GM06990 (cell line): ENCODE measurements around the gene CHAF1B.
"Not testable (repeated sequence)": the region's sequence is repeated elsewhere in the genome, so short reads cannot be mapped to it uniquely, and the experiment has no call there.

Source experiments
- DNase-seq: peaks from one replicate; pipeline ENCODE4 v3.0.0-alpha.2; 2011; ENCODE audit not compliant: insufficient read length; ENCODE audit errors: extremely low read depth
- H3K27me3 ChIP-seq: replicated peaks from 2 replicates; pipeline ENCODE4 v1.6.0; 2011; ENCODE audit warnings: low read length; ENCODE audit not compliant: control insufficient read depth, insufficient read depth
- H3K36me3 ChIP-seq: 2 replicates; pipeline ENCODE4 v1.5.1; 2011; ENCODE audit warnings: low read length; ENCODE audit not compliant: control insufficient read depth, insufficient read depth
- H3K4me3 ChIP-seq: replicated peaks from 2 replicates; pipeline ENCODE4 v1.5.1; 2011; ENCODE audit warnings: low read depth, mild to moderate bottlenecking, control low read depth, low read length
- TF ChIP-seq, protein P1 (sequence below): IDR thresholded peaks from 2 replicates; pipeline ENCODE4 v1.5.1; 2011; ENCODE audit warnings: low read length, control low read depth, mild to moderate bottlenecking, inconsistent platforms; ENCODE audit not compliant: insufficient read depth, poor library complexity, severe bottlenecking

CHAF1B gene

GRCh38 chr21:36385233-36386030, at the start of gene CHAF1B:
TSS of gene CHAF1B (plus strand) at chr21:36385392. CDS start at chr21:36386137, 745 bp downstream.
- no peaks in the 10 kb centered on the region; the same call in none of the 2 replicates for H3K36me3 ChIP-seq
- TF ChIP-seq, protein P1, sequence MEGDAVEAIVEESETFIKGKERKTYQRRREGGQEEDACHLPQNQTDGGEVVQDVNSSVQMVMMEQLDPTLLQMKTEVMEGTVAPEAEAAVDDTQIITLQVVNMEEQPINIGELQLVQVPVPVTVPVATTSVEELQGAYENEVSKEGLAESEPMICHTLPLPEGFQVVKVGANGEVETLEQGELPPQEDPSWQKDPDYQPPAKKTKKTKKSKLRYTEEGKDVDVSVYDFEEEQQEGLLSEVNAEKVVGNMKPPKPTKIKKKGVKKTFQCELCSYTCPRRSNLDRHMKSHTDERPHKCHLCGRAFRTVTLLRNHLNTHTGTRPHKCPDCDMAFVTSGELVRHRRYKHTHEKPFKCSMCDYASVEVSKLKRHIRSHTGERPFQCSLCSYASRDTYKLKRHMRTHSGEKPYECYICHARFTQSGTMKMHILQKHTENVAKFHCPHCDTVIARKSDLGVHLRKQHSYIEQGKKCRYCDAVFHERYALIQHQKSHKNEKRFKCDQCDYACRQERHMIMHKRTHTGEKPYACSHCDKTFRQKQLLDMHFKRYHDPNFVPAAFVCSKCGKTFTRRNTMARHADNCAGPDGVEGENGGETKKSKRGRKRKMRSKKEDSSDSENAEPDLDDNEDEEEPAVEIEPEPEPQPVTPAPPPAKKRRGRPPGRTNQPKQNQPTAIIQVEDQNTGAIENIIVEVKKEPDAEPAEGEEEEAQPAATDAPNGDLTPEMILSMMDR: no peak
- H3K4me3 ChIP-seq: peak within 1 kb of the TSS; percentile 70
- H3K27me3 ChIP-seq: no peaks in the 10 kb centered on the region
- DNase-seq: peak; percentile 86

- Histone ChIP-seq H3K36me3 (peaks cover 2% of the 10 kb centered on the region), H3K27me3 (no peaks in the 10 kb centered on the region), H3K4me3 (no peak overlapping the region)
- DNase-seq: no peak
- TF ChIP-seq, protein P1: no peak
These were observed 48.1 kb upstream of the CHAF1B start for GRCh38 chr21:36337099-36337509.

DNA sequence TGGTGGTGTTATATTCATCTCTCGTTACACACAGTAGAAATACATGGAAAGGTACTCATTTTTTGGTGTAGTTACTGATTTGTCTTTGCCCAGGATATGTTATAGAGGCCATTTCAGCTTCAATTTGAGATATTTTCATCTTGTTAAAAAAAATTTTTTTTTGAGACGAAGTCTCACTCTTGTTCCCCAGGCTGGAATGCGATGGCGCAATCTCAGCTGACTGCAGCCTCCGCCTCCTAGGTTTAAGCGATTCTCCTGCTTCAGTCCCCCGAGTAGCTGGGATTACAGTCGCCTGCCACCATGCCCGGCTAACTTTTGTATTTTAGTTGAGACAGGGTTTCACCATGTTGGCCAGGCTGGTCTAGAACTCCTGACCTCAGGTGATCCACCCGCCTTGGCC, 46.2 kb upstream of the CHAF1B start:
- Histone ChIP-seq H3K27me3 (no peaks in the 10 kb centered on the region), H3K36me3 (peaks cover 2% of the 10 kb centered on the region), H3K4me3 (no peak overlapping the region)
- TF ChIP-seq, protein P1: no peak
- DNase-seq: no peak

DNA sequence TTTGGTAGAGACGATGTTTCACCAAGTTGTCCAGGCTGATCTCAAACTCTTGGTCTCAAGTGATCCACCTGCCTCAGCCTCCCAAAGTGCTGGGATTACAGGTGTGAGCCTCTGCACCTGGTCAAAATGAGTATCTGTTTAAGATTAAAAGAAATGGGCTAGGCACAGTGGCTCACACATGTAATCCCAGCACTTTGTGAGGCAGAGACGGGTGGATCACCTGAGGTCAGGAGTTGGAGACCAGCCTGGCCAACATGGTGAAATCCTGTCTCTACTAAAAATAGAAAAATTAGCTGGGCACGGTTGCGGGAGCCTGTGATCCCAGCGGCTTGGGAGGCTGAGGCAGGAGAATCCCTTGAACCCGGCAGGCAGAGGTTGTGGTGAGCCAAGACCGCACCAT, 42.6 kb upstream of the CHAF1B start:
- peaks cover 13% of the 10 kb centered on the region for H3K36me3 ChIP-seq
- not testable (repeated sequence) for DNase-seq

GRCh38 chr21:36344931-36345330, 40.3 kb upstream of the CHAF1B start:
- no peaks in the 10 kb centered on the region for H3K27me3 ChIP-seq
- peaks cover 16% of the 10 kb centered on the region for H3K36me3 ChIP-seq
- no peak overlapping the region for H3K4me3 ChIP-seq
- no peak for DNase-seq
- TF ChIP-seq, protein P1: no peak

More for the DNA sequence above, 42.6 kb upstream of the CHAF1B start:
- not testable (repeated sequence) for H3K27me3 ChIP-seq, H3K4me3 ChIP-seq

DNA sequence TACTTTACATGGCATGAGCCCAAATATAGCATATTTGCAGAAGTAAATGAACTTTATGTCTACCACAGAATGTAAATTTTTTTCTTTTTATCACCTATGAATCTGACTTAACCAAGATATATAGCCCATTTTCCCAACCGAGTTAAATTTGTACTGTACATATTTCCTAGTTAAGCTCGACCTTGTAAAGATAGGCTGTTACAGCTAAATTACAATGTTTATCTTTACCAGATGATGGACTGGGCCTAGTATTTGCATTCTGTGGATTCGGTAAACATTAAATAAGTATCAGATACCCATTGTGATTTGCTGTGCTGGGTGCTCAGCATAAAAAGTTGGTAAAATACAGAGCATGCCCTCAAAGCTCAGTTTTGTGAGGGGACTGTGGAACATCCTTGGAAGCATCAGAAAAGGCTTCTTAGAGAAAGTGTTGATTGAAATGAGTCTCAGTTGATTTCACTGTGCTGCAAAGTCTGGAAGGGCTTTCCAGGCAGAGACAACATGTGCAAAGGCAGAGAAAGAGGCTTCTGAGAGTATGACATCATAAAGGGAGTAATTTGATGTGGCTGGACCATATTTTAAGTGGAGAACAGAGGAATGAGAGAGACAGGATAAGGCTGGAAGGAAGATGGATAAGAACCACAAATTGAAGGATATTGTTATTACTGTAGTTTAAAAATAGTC, 37.8 kb upstream of the CHAF1B start:
- DNase-seq: no peak
- no peak overlapping the region for H3K4me3 ChIP-seq
- H3K36me3 ChIP-seq: peaks cover 18% of the 10 kb centered on the region
- no peaks in the 10 kb centered on the region for H3K27me3 ChIP-seq
- TF ChIP-seq, protein P1: no peak
